ENCODE measurements around the gene TERB1. TPM values are rescaled to one million over a fixed set of nuclear protein-coding genes. Genes with fewer than 3 reads are reported as not detected.

TERB1 gene
- total and polyA plus RNA-seq, 2 experiments from 2014 or later: 0.07 TPM; not detected in 1

DNA sequence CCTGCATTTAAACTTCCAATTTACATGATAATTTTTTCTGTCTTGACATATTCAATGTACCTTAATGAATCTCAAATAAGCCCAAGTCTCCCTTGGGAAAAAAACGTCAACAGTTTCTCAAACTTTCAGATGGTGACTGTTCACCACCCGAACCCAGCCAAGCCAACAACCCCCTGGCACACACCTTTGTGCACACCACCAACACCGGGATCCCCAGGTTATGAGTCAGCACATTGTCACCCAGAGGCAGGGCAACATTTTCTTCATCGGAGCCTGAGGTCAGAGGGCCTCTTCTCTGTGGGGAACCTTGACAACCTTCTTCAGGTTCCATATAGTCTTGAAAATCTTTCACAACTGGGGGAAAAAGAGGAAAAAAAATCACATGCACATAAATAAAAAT, 65.5 kb downstream of the TERB1 start:
- 93% methylated on average over 4 of the region's 4 CpGs for WGBS (ENCODE audit: low lambda C conversion rate, missing lambda C conversion rate)
- H3K79me2 ChIP-seq: peaks cover 51% of the 10 kb centered on the region
- no peaks in the 10 kb centered on the region for H3K9me2 ChIP-seq (replicated peaks; ENCODE audit: insufficient read depth)
- peaks cover 8% of the 10 kb centered on the region for H3K4me1 ChIP-seq (ENCODE audit: insufficient read depth)
- no peak overlapping the region for H2AFZ ChIP-seq
- H3K4me2 ChIP-seq: no peak overlapping the region
- H3K9me3 ChIP-seq (ENCODE audit: low read depth): no peaks in the 10 kb centered on the region
- DNase-seq (ENCODE audit: low spot score): no peak
- no peak overlapping the region for H3K27ac ChIP-seq
- H4K20me1 ChIP-seq (ENCODE audit: insufficient read depth, poor library complexity, severe bottlenecking): peaks cover 15% of the 10 kb centered on the region
- no peaks in the 10 kb centered on the region for H3K36me3 ChIP-seq (replicated peaks; ENCODE audit: insufficient read depth, low read depth)
- H3K4me3 ChIP-seq: no peak overlapping the region
- no peaks in the 10 kb centered on the region for H3K27me3 ChIP-seq
- TF ChIP-seq EZH2 (IDR thresholded peaks at IDR 0.05; ENCODE audit: borderline replicate concordance) (no peak), EZH2phosphoT487 (IDR thresholded peaks at IDR 0.05; ENCODE audit: low read depth, severe bottlenecking, unreplicated experiment) (no peak)
- TF ChIP-seq, protein P1, sequence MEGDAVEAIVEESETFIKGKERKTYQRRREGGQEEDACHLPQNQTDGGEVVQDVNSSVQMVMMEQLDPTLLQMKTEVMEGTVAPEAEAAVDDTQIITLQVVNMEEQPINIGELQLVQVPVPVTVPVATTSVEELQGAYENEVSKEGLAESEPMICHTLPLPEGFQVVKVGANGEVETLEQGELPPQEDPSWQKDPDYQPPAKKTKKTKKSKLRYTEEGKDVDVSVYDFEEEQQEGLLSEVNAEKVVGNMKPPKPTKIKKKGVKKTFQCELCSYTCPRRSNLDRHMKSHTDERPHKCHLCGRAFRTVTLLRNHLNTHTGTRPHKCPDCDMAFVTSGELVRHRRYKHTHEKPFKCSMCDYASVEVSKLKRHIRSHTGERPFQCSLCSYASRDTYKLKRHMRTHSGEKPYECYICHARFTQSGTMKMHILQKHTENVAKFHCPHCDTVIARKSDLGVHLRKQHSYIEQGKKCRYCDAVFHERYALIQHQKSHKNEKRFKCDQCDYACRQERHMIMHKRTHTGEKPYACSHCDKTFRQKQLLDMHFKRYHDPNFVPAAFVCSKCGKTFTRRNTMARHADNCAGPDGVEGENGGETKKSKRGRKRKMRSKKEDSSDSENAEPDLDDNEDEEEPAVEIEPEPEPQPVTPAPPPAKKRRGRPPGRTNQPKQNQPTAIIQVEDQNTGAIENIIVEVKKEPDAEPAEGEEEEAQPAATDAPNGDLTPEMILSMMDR (IDR thresholded peaks at IDR 0.05; ENCODE audit: poor library complexity): no peak

DNA sequence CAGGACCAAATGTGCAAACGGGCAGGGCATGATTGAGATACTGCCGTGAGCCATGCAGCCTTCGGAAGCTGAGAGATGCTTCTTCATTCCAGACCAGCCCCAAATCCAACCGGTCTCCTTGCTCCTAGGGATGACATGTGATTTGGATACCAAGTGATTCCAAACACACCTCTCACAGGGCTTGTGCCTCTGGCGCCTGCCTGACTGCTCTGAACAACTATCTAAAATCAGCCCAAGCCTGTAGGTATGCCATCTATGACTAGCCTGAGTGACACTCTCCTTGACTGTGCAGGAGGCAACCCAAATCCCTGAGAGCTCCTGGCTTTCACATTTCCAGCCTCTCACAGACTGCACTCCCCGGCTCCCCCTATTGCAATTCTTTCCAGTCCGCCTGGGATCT, 70.3 kb downstream of the TERB1 start:
- H3K27ac ChIP-seq: no peak overlapping the region
- H3K4me3 ChIP-seq: no peak overlapping the region
- WGBS (ENCODE audit: low lambda C conversion rate, missing lambda C conversion rate): 86% methylated on average over 7 of the region's 7 CpGs
- H3K9me3 ChIP-seq (ENCODE audit: low read depth): no peaks in the 10 kb centered on the region
- H3K79me2 ChIP-seq: peaks cover 10% of the 10 kb centered on the region
- H3K36me3 ChIP-seq (replicated peaks; ENCODE audit: insufficient read depth, low read depth): no peaks in the 10 kb centered on the region
- no peak overlapping the region for H2AFZ ChIP-seq
- H3K9me2 ChIP-seq (replicated peaks; ENCODE audit: insufficient read depth): no peaks in the 10 kb centered on the region
- no peaks in the 10 kb centered on the region for H3K27me3 ChIP-seq
- no peak for DNase-seq (ENCODE audit: low spot score)
- H3K4me1 ChIP-seq (ENCODE audit: insufficient read depth): no peaks in the 10 kb centered on the region
- no peaks in the 10 kb centered on the region for H4K20me1 ChIP-seq (ENCODE audit: insufficient read depth, poor library complexity, severe bottlenecking)
- TF ChIP-seq EZH2 (IDR thresholded peaks at IDR 0.05; ENCODE audit: borderline replicate concordance) (no peak), EZH2phosphoT487 (IDR thresholded peaks at IDR 0.05; ENCODE audit: low read depth, severe bottlenecking, unreplicated experiment) (no peak)
- TF ChIP-seq, protein P1 (IDR thresholded peaks at IDR 0.05; ENCODE audit: poor library complexity): no peak
- no peak overlapping the region for H3K4me2 ChIP-seq

DNA sequence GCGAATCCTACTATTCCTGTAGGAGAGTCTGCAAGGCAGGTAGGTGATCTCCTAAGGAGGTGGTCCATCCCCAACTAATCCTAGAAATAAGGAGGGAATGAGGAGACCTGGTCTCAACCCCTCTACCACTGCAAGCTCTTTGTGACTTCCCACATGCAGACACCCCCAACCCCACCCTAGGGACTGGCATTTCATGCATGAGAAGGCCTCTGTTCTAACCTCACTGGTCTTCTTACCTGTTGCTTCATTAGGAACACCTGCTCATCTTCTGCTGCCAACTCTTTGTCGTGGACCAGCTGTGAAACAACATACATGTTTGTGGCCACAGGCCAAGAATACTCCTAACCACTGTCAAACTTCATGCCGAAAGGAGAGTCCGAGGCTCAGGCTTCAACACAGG, 72.6 kb downstream of the TERB1 start:
- no peak for DNase-seq (ENCODE audit: low spot score)
- TF ChIP-seq EZH2phosphoT487 (IDR thresholded peaks at IDR 0.05; ENCODE audit: low read depth, severe bottlenecking, unreplicated experiment) (no peak), EZH2 (IDR thresholded peaks at IDR 0.05; ENCODE audit: borderline replicate concordance) (no peak)
- TF ChIP-seq, protein P1 (IDR thresholded peaks at IDR 0.05; ENCODE audit: poor library complexity): no peak
- Histone ChIP-seq H3K36me3 (replicated peaks; ENCODE audit: insufficient read depth, low read depth) (peaks cover 8% of the 10 kb centered on the region), H4K20me1 (ENCODE audit: insufficient read depth, poor library complexity, severe bottlenecking) (no peaks in the 10 kb centered on the region), H3K79me2 (peaks cover 2% of the 10 kb centered on the region), H3K4me1 (ENCODE audit: insufficient read depth) (no peaks in the 10 kb centered on the region), H3K4me3 (no peak overlapping the region), H3K4me2 (no peak overlapping the region), H3K27me3 (no peaks in the 10 kb centered on the region), H3K9me3 (ENCODE audit: low read depth) (no peaks in the 10 kb centered on the region), H3K9me2 (replicated peaks; ENCODE audit: insufficient read depth) (no peaks in the 10 kb centered on the region), H3K27ac (no peak overlapping the region), H2AFZ (no peak overlapping the region)
- WGBS (ENCODE audit: low lambda C conversion rate, missing lambda C conversion rate): 91% methylated on average over 4 of the region's 4 CpGs

All from hepatocyte (in vitro differentiated cells).